Measurements from ENCODE around the gene ADIPOR1.

ADIPOR1 gene

DNA sequence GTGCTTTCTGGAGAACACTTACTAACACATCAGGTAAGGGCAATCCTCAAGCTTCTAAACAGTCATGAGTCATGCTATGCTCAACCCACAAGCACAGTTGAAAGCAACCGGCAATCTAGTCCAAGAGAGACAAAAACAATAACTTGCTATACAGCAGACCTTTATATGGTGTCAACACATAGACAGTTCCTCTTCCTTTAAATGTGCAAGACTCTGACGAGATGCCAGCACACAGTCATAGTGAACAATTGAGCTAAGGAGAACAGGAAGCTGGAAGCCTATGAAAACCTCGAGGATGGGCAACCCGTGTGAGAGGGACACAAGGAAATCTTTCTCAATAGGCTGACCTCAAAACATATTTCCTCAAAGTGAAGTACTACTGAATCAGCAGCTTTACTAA lies 5.3 kb downstream of the ADIPOR1 start:
- Histone ChIP-seq H3K27me3 (no peaks in the 10 kb centered on the region), H3K4me1 (ENCODE audit: control insufficient read depth in 1 of 2, insufficient read depth in 1 of 2, low read depth in 1 of 2, low read length in 1 of 2) (peaks cover 64 to 65% of the 10 kb centered on the region in 2 experiments), H3K27ac (peak overlapping the region; percentile 93), H3K36me3 (peaks cover 46% of the 10 kb centered on the region), H3K4me3 (ENCODE audit: low read depth in 1 of 2, low read length in 1 of 2) (peak overlapping the region; percentile 34 to 43), H3K9me3 (no peaks in the 10 kb centered on the region)
- TF ChIP-seq CTCF (IDR thresholded peaks at IDR 0.05), result peak; percentile 18

DNA sequence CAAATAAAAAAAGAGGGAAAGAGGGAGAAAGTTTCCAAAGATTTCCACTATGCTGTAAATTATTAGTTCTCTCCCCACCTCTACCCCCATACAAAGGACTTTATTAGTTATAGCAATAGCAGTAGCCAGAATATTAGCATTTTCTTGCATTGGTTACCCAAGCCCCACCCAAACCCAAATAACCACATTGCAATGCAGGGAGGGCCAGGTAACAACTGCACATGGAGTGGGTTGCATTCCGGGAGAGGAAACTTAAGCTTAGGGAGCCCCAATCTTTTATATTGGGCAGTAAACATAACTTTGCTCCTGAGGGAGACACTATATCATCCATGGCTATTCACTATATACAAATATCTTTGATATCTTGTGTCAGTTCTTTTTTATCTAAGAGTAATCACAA lies 6.0 kb downstream of the ADIPOR1 start:
- H3K4me1 ChIP-seq (ENCODE audit: control insufficient read depth in 1 of 2, insufficient read depth in 1 of 2, low read depth in 1 of 2, low read length in 1 of 2), result peaks cover 59 to 60% of the 10 kb centered on the region in 2 experiments
- H3K27me3 ChIP-seq, result no peaks in the 10 kb centered on the region
- peak overlapping the region; percentile 93 for H3K27ac ChIP-seq
- H3K4me3 ChIP-seq (ENCODE audit: low read depth in 1 of 2, low read length in 1 of 2), result peak overlapping the region; percentile 34 to 43
- no peak for TF ChIP-seq CTCF (IDR thresholded peaks at IDR 0.05)
- H3K36me3 ChIP-seq, result peaks cover 53% of the 10 kb centered on the region
- no peaks in the 10 kb centered on the region for H3K9me3 ChIP-seq

DNA sequence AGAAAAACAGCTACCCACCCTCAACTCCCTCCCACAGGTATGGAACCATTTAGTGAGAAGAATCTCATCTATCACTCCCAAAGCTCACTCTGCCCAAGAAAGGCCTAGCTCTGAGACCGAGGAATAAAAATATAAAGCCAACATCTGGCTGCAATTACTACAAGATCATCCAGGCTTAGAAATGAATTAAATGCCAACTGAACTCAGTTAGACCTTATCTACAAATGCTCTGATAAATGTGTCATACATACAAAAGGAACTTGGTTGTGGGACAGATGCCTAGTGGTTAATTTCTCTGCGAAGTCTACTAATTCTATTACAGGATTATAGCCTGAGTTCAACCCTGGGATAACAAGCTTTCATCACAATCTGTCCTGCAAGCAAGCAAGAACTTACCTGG lies 6.7 kb downstream of the ADIPOR1 start:
- peaks cover 60% of the 10 kb centered on the region for H3K36me3 ChIP-seq
- H3K4me3 ChIP-seq (ENCODE audit: low read depth in 1 of 2, low read length in 1 of 2), result no peak overlapping the region
- H3K27me3 ChIP-seq, result no peaks in the 10 kb centered on the region
- H3K4me1 ChIP-seq (ENCODE audit: control insufficient read depth in 1 of 2, insufficient read depth in 1 of 2, low read depth in 1 of 2, low read length in 1 of 2), result peaks cover 52 to 53% of the 10 kb centered on the region in 2 experiments
- peak overlapping the region; percentile 93 for H3K27ac ChIP-seq
- no peak for TF ChIP-seq CTCF (IDR thresholded peaks at IDR 0.05)
- no peaks in the 10 kb centered on the region for H3K9me3 ChIP-seq

- no peaks in the 10 kb centered on the region for H3K4me1 ChIP-seq (ENCODE audit: control insufficient read depth in 1 of 2, insufficient read depth in 1 of 2, low read depth in 1 of 2, low read length in 1 of 2)
- H3K27me3 ChIP-seq, result no peaks in the 10 kb centered on the region
- peaks cover 100% of the 10 kb centered on the region for H3K36me3 ChIP-seq
- no peak overlapping the region for H3K27ac ChIP-seq
- H3K9me3 ChIP-seq, result no peaks in the 10 kb centered on the region
- no peak overlapping the region for H3K4me3 ChIP-seq (ENCODE audit: low read depth in 1 of 2, low read length in 1 of 2)
- TF ChIP-seq CTCF (IDR thresholded peaks at IDR 0.05), result no peak
Observed at GRCh38 chr1:202945483-202945882, 12.6 kb downstream of the ADIPOR1 start.

DNA sequence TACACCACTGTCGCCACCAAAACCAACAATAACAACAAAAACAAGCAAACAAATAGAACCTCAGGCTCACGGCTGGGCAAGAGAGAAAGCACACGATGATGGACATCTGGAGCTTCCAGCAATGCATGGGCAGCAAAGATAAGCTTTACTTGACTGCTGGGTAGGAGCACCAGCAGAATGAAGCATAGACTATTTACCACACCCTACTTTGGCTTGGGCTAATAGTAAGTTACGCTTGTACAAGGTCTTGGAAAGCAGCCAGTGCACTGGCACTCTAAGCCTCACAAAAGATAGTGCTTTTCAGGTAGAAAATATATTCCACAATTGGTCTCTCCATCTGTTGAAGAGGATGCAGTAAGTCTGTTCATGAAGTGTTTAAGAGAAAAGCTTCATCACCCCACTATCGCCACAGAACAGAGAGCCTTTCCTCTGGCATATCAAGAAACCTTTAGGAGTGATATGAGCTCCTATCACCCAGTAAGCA lies 13.6 kb downstream of the ADIPOR1 start:
- peak overlapping the region; percentile 5 for H3K27ac ChIP-seq
- no peaks in the 10 kb centered on the region for H3K4me1 ChIP-seq (ENCODE audit: control insufficient read depth in 1 of 2, insufficient read depth in 1 of 2, low read depth in 1 of 2, low read length in 1 of 2)
- no peaks in the 10 kb centered on the region for H3K9me3 ChIP-seq
- no peak overlapping the region for H3K4me3 ChIP-seq (ENCODE audit: low read depth in 1 of 2, low read length in 1 of 2)
- no peak for TF ChIP-seq CTCF (IDR thresholded peaks at IDR 0.05)
- peaks cover 100% of the 10 kb centered on the region for H3K36me3 ChIP-seq
- no peaks in the 10 kb centered on the region for H3K27me3 ChIP-seq

GRCh38 chr1:202942426-202942825 lies 15.7 kb downstream of the ADIPOR1 start:
- Histone ChIP-seq H3K27me3 (no peaks in the 10 kb centered on the region), H3K27ac (peak overlapping the region; percentile 9), H3K36me3 (peaks cover 86% of the 10 kb centered on the region), H3K9me3 (no peaks in the 10 kb centered on the region), H3K4me1 (ENCODE audit: control insufficient read depth in 1 of 2, insufficient read depth in 1 of 2, low read depth in 1 of 2, low read length in 1 of 2) (no peaks in the 10 kb centered on the region), H3K4me3 (ENCODE audit: low read depth in 1 of 2, low read length in 1 of 2) (no peak overlapping the region)
- TF ChIP-seq CTCF (IDR thresholded peaks at IDR 0.05), result no peak
